CD14-positive monocyte (primary cell): Measurements from ENCODE around the gene BUD23. TPM values are rescaled to one million over a fixed set of nuclear protein-coding genes. Genes with fewer than 3 reads are reported as not detected.

Experiments
- DNase-seq, 3 donors: peaks; one replicate each; pipeline ENCODE4 v3.0.0-alpha.2; 2011 to 2022
- H2AFZ ChIP-seq: 2 replicates; pipeline ENCODE4 v1.6.0; 2012; ENCODE audit warnings: mild to moderate bottlenecking, low read depth, low read length, inconsistent platforms; ENCODE audit not compliant: insufficient read depth, poor library complexity, severe bottlenecking
- H3K27ac ChIP-seq, 2 donors: 1 replicate in 1 of 2; 2 replicates in 1 of 2; pipeline ENCODE4 v1.5.1; 2012 to 2013; ENCODE audit warnings: low read length in 2 of 2, control low read depth in 1 of 2, inconsistent platforms in 1 of 2, low read depth in 1 of 2, mild to moderate bottlenecking in 1 of 2
- H3K27me3 ChIP-seq, 2 donors: one replicate each; pipeline versions ENCODE4 v1.6.0 to v1.6.1; 2011 to 2013; ENCODE audit warnings: low read length in 2 of 2; ENCODE audit not compliant: control insufficient read depth in 2 of 2, insufficient read depth in 2 of 2
- H3K36me3 ChIP-seq, 2 donors: replicated peaks in 1 of 2; 1 replicate in 1 of 2; 2 replicates in 1 of 2; pipeline versions ENCODE4 v1.5.1 to v1.6.1; 2012 to 2013; ENCODE audit warnings: low read length in 2 of 2, control low read depth in 1 of 2, inconsistent platforms in 1 of 2, mild to moderate bottlenecking in 1 of 2; ENCODE audit not compliant: insufficient read depth in 2 of 2, control insufficient read depth in 1 of 2
- H3K4me1 ChIP-seq, 2 donors: 1 replicate in 1 of 2; 2 replicates in 1 of 2; pipeline versions ENCODE4 v1.5.1 to v1.6.1; 2012 to 2013; ENCODE audit warnings: low read length in 2 of 2, control low read depth in 1 of 2, inconsistent platforms in 1 of 2, mild to moderate bottlenecking in 1 of 2, moderate library complexity in 1 of 2; ENCODE audit not compliant: insufficient read depth in 2 of 2, control insufficient read depth in 1 of 2
- H3K4me2 ChIP-seq: replicated peaks from 2 replicates; pipeline ENCODE3; 2012; ENCODE audit warnings: low read length, moderate library complexity, mild to moderate bottlenecking; ENCODE audit not compliant: poor library complexity, severe bottlenecking; ENCODE audit errors: extremely low read depth
- H3K4me3 ChIP-seq, 3 experiments: fragments of 200-600 bp in 1 of 3; sonication (generic) in 1 of 3; replicated peaks in 1 of 3; 1 replicate in 2 of 3; 2 replicates in 1 of 3; pipeline ENCODE4 v1.5.1; 2011 to 2013; ENCODE audit warnings: low read length in 3 of 3, mild to moderate bottlenecking in 3 of 3, control low read depth in 2 of 3, low read depth in 2 of 3, inconsistent platforms in 1 of 3, moderate library complexity in 1 of 3
- H3K79me2 ChIP-seq: 2 replicates; pipeline ENCODE4 v1.6.0; 2012; ENCODE audit warnings: mild to moderate bottlenecking, control low read depth, inconsistent platforms, low read length, moderate library complexity; ENCODE audit not compliant: insufficient read depth
- H3K9ac ChIP-seq: 2 replicates; pipeline ENCODE4 v1.6.0; 2017; ENCODE audit warnings: low read length, mild to moderate bottlenecking; ENCODE audit not compliant: insufficient read depth, poor library complexity, severe bottlenecking
- H3K9me3 ChIP-seq, 2 donors: replicated peaks in 1 of 2; 1 replicate in 1 of 2; 2 replicates in 1 of 2; pipeline versions ENCODE4 v1.5.1 to v1.6.1; 2012 to 2013; ENCODE audit warnings: low read length in 2 of 2, control low read depth in 1 of 2; ENCODE audit not compliant: control insufficient read depth in 1 of 2, insufficient read depth in 1 of 2
- H4K20me1 ChIP-seq: 2 replicates; pipeline ENCODE4 v1.6.0; 2012; ENCODE audit warnings: mild to moderate bottlenecking, low read length, control low read depth, moderate library complexity; ENCODE audit not compliant: insufficient read depth
- H3K27ac Mint-ChIP-seq, 7 donors: one replicate each; pipeline ENCODE4 v1.8.0; 2020; ENCODE audit warnings: mild to moderate bottlenecking in 7 of 7, mixed read lengths in 7 of 7, moderate library complexity in 6 of 7, inconsistent platforms in 2 of 7
- H3K27me3 Mint-ChIP-seq, 3 donors: one replicate each; pipeline ENCODE4 v1.8.0; 2021 to 2022; ENCODE audit warnings: low read depth in 3 of 3, mild to moderate bottlenecking in 3 of 3, mixed read lengths in 3 of 3, moderate library complexity in 3 of 3, inconsistent platforms in 1 of 3
- H3K36me3 Mint-ChIP-seq, 2 donors: one replicate each; pipeline ENCODE4 v1.8.0; 2020; ENCODE audit warnings: mixed read lengths in 2 of 2, inconsistent platforms in 1 of 2, mild to moderate bottlenecking in 1 of 2
- H3K4me1 Mint-ChIP-seq: one replicate; pipeline ENCODE4 v1.8.0; 2020; ENCODE audit warnings: mild to moderate bottlenecking, mixed read lengths
- H3K4me3 Mint-ChIP-seq, 2 donors: one replicate each; pipeline ENCODE4 v1.8.0; 2020; ENCODE audit warnings: mild to moderate bottlenecking in 2 of 2, mixed read lengths in 2 of 2, moderate library complexity in 1 of 2
- H3K9me3 Mint-ChIP-seq, 7 donors: one replicate each; pipeline ENCODE4 v1.8.0; 2020 to 2022; ENCODE audit warnings: mixed read lengths in 7 of 7, mild to moderate bottlenecking in 6 of 7, moderate library complexity in 6 of 7, inconsistent platforms in 2 of 7
- CTCF ChIP-seq: fragments of 200-600 bp; IDR thresholded peaks from one replicate; pipeline ENCODE4 v1.8.0; 2022; ENCODE audit warnings: antibody characterized with exemption, mild to moderate bottlenecking
- whole genome bisulfite sequencing: methylation state at CpG from one replicate; pipeline ENCODE4 v1.1.5; 2013; ENCODE audit warnings: missing lambda C conversion rate; ENCODE audit not compliant: insufficient coverage; 5-methylcytosine and 5-hydroxymethylcytosine counted together
- intact Hi-C, 2 donors: fragments of 100-400 bp; cut with micrococcal nuclease; formaldehyde crosslinking; loops; one replicate each; pipeline versions ENCODE4 v1.15.0 to v1.15.1; 2023
- polyA plus RNA-seq, 3 donors: library from polyadenylated mRNA; depleted of rRNA in 1 of 3; unstranded in 2 of 3; stranded (reverse) in 1 of 3; fragments of 300-500 nt in 2 of 3; fragments of >200 nt in 1 of 3; fragmentation: Illumina TruSeq in 2 of 3; gene quantifications; 1 replicate in 2 of 3; 2 replicates in 1 of 3; pipeline ENCODE4 v1.2.3, GENCODE V29; 2012 to 2021

The BUD23 gene
- polyA plus RNA-seq, 3 donors = 44.5 to 51.9 (median 51.1) TPM

- Histone ChIP-seq H3K4me3 (peak overlapping the region in 2 of 3 experiments; percentile 17 to 63), H3K27me3 (peaks cover 25 to 70% of the 10 kb centered on the region in 2 donors), H3K4me1 (peaks cover 9 to 13% of the 10 kb centered on the region in 2 donors), H3K9ac (peak overlapping the region; percentile 36), H3K4me2 (peak overlapping the region; percentile 72), H4K20me1 (no peaks in the 10 kb centered on the region), H2AFZ (peak overlapping the region; percentile 31), H3K9me3 (peaks cover 4% of the 10 kb centered on the region in 2 donors), H3K36me3 (no peaks in the 10 kb centered on the region), H3K79me2 (no peaks in the 10 kb centered on the region), H3K27ac (no peak overlapping the region)
- peaks cover 64 to 90% (median 75%) of the 10 kb centered on the region in 3 donors for H3K27me3 Mint-ChIP-seq
- intact Hi-C loops = loop anchor here (5.0 to 10.0 kb wide), 3 partner anchors 54 to 143 kb away; partner anchors contain the start of gene BAZ1B (in 1 of the 2)
- no peak for DNase-seq
- peaks cover 0 to 2% of the 10 kb centered on the region in 2 donors for H3K36me3 Mint-ChIP-seq
- no peak for TF ChIP-seq CTCF
- 3% methylated on average over 45 of the region's 52 CpGs for WGBS
- peaks cover 12% of the 10 kb centered on the region for H3K4me1 Mint-ChIP-seq
- H3K4me3 Mint-ChIP-seq = peak overlapping the region; percentile 69 to 75
- peaks cover under 1 to 21% (median 9%) of the 10 kb centered on the region in 7 donors for H3K9me3 Mint-ChIP-seq
- no peak overlapping the region for H3K27ac Mint-ChIP-seq
Observed at GRCh38 chr7:73668103-73668885, 15.1 kb upstream of the BUD23 start.

GRCh38 chr7:73668886-73669230 is 14.5 kb upstream of the BUD23 start:
- no peak overlapping the region for H3K4me3 ChIP-seq
- peak overlapping the region; percentile 31 for H2AFZ ChIP-seq
- peaks cover 25 to 74% of the 10 kb centered on the region in 2 donors for H3K27me3 ChIP-seq
- peaks cover 3 to 4% of the 10 kb centered on the region in 2 donors for H3K9me3 ChIP-seq
- H3K36me3 ChIP-seq = no peaks in the 10 kb centered on the region
- peaks cover 65 to 91% (median 76%) of the 10 kb centered on the region in 3 donors for H3K27me3 Mint-ChIP-seq
- H3K4me1 Mint-ChIP-seq = peaks cover 12% of the 10 kb centered on the region
- no peaks in the 10 kb centered on the region for H3K79me2 ChIP-seq
- no peak for DNase-seq
- H3K27ac ChIP-seq = no peak overlapping the region
- no peak overlapping the region for H3K27ac Mint-ChIP-seq
- H3K4me3 Mint-ChIP-seq = peak overlapping the region; percentile 69 to 75
- 17% methylated on average over 2 of the region's 5 CpGs for WGBS
- H3K4me1 ChIP-seq = peaks cover 9 to 13% of the 10 kb centered on the region in 2 donors
- TF ChIP-seq CTCF = no peak
- intact Hi-C loops = loop anchor here (5.0 to 10.0 kb wide), 3 partner anchors 53 to 144 kb away; partner anchors contain the start of gene BAZ1B (in 1 of the 2)
- peaks cover 0 to 2% of the 10 kb centered on the region in 2 donors for H3K36me3 Mint-ChIP-seq
- H3K9ac ChIP-seq = no peak overlapping the region
- peak overlapping the region; percentile 72 for H3K4me2 ChIP-seq
- peaks cover 0 to 20% (median 7%) of the 10 kb centered on the region in 7 donors for H3K9me3 Mint-ChIP-seq
- H4K20me1 ChIP-seq = no peaks in the 10 kb centered on the region
